ENCODE results near the gene EMSY. TPM values are rescaled to one million over a fixed set of nuclear protein-coding genes. Genes with fewer than 3 reads are reported as not detected.

The EMSY gene
- total RNA-seq, 1 experiment from 2014 or later, result 29.3 TPM

DNA sequence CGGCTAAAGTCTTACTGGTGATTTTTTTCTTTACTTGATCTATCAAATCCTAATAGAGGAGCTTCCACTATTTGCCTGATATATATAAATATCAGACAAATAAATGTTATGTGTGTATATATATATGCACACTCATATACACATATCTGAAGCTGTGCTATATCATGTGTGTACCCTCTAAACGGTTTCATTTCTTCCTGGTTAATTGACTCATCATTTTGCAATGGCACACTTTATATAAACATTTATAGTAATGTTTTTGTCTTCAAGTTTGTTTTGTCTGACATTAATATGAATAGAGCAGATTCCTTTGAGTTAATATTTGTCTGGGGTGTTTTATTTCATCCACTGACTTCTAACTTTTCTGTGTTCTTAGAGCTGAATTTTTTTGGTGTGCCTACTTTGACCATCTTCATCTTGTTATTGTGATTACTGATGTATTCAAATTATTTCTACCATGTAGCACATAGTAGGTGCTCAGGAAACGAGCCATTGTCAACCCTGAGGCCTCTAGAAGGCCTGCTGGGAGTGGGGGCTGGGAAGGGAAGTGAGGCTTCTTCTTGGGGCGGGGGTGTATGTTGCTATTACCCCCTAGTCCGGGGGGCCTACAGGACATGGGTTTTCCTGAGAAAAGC is 143.1 kb downstream of the EMSY start:
- Histone ChIP-seq H3K27me3 (ENCODE audit: insufficient read depth, low read length) (no peaks in the 10 kb centered on the region), H2AK5ac (ENCODE audit: insufficient read length, low read length) (no peak overlapping the region), H3T11ph (ENCODE audit: low read length) (no peak overlapping the region), H3K18ac (ENCODE audit: insufficient read length, low read depth, low read length) (no peak overlapping the region), H4K91ac (ENCODE audit: insufficient read length, low read depth, low read length) (no peak overlapping the region), H2BK12ac (ENCODE audit: insufficient read length, low read depth, low read length) (no peak overlapping the region), H3K4me2 (ENCODE audit: insufficient read depth, insufficient read length, low read length) (no peak overlapping the region), H3K23me2 (ENCODE audit: insufficient read length, low read depth, low read length, poor library complexity, severe bottlenecking) (no peaks in the 10 kb centered on the region), H3K9me3 (ENCODE audit: control insufficient read depth, low read depth, low read length) (no peaks in the 10 kb centered on the region), H2BK20ac (ENCODE audit: low read depth, low read length, poor library complexity, severe bottlenecking) (no peak overlapping the region), H3K79me1 (ENCODE audit: insufficient read depth, low read depth, low read length, poor library complexity, severe bottlenecking) (no peaks in the 10 kb centered on the region), H3K9ac (ENCODE audit: extremely low read depth, insufficient read length, low read length) (no peak overlapping the region), H2AFZ (ENCODE audit: low read length) (no peak overlapping the region), H4K5ac (ENCODE audit: insufficient read length, low read depth, low read length) (no peak overlapping the region), H3K23ac (ENCODE audit: insufficient read length, low read depth, low read length) (no peak overlapping the region), H4K20me1 (ENCODE audit: control insufficient read depth, insufficient read depth, insufficient read length) (no peaks in the 10 kb centered on the region), H3K27ac (ENCODE audit: insufficient read length, low read depth, low read length) (no peak overlapping the region), H3K4ac (ENCODE audit: low read depth, low read length) (no peak overlapping the region), H3K14ac (ENCODE audit: insufficient read depth, low read length) (no peak overlapping the region), H2BK15ac (ENCODE audit: low read depth, low read length) (no peak overlapping the region), H2BK120ac (ENCODE audit: low read depth, low read length, poor library complexity, severe bottlenecking) (no peak overlapping the region), H3K56ac (ENCODE audit: insufficient read length, low read depth, low read length) (no peak overlapping the region), H2BK5ac (ENCODE audit: insufficient read length, low read length) (no peak overlapping the region), H3K4me1 (ENCODE audit: insufficient read depth, low read length) (no peaks in the 10 kb centered on the region), H4K8ac (replicated peaks; ENCODE audit: insufficient read length, low read depth, low read length) (no peak overlapping the region), H3K79me2 (ENCODE audit: insufficient read depth, low read length) (no peaks in the 10 kb centered on the region)
- Mint-ChIP-seq H3K4me1 (peaks cover 0 to 7% of the 10 kb centered on the region in 2 experiments; a peak in 2 of 4 replicates), H3K9me3 (peaks cover 7 to 10% of the 10 kb centered on the region in 2 experiments; a peak in 2 of 5 replicates), H3K27me3 (ENCODE audit: low read depth) (peaks cover 2% of the 10 kb centered on the region; the same call in 1 of the 2 replicates), H3K4me3 (no peak overlapping the region), H3K27ac (no peak overlapping the region), H3K36me3 (ENCODE audit: insufficient read depth in 1 of 3, low read depth in 3 of 3) (peaks cover 0 to 4% (median 0%) of the 10 kb centered on the region in 3 experiments; a peak in 1 of 7 replicates)
- WGBS (ENCODE audit: extremely low coverage, insufficient read length, low lambda C conversion rate), result no CpG with 5 or more reads among the region's 5 CpGs
- TF ChIP-seq, protein P1, sequence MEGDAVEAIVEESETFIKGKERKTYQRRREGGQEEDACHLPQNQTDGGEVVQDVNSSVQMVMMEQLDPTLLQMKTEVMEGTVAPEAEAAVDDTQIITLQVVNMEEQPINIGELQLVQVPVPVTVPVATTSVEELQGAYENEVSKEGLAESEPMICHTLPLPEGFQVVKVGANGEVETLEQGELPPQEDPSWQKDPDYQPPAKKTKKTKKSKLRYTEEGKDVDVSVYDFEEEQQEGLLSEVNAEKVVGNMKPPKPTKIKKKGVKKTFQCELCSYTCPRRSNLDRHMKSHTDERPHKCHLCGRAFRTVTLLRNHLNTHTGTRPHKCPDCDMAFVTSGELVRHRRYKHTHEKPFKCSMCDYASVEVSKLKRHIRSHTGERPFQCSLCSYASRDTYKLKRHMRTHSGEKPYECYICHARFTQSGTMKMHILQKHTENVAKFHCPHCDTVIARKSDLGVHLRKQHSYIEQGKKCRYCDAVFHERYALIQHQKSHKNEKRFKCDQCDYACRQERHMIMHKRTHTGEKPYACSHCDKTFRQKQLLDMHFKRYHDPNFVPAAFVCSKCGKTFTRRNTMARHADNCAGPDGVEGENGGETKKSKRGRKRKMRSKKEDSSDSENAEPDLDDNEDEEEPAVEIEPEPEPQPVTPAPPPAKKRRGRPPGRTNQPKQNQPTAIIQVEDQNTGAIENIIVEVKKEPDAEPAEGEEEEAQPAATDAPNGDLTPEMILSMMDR (conservative IDR thresholded peaks at IDR 0.05), result no peak
- no peak for DNase-seq

Data from H9 (cell line).